GM21723 (cell line): ENCODE results near the gene CABCOCO1.

Experiments
- ATAC-seq: cut with Tn5 transposase; IDR thresholded peaks from one replicate; pipeline ENCODE4 v1.9.1; 2021; ENCODE audit warnings: mild to moderate bottlenecking, moderate library complexity; ENCODE audit not compliant: unreplicated experiment

Gene CABCOCO1

DNA sequence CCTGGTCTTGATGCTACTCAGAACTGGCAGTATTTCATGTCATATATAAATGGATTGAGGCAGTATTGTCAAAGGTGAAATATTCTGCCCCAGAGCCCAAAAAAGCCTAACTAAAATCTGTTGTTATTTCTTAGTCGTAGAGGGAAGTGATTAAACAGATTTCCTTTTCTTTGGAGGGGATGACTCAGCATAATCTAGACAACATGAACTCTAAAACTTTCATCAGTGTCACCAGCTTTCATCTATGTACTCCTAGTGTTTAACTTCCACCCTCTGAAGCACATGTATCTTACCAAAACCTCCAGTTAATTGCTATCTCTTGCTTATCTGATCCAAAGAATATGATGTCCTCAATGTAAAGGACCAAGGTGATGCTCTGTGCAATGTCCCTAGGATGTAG lies 141.7 kb downstream of the CABCOCO1 start:
- ATAC-seq, result no peak

DNA sequence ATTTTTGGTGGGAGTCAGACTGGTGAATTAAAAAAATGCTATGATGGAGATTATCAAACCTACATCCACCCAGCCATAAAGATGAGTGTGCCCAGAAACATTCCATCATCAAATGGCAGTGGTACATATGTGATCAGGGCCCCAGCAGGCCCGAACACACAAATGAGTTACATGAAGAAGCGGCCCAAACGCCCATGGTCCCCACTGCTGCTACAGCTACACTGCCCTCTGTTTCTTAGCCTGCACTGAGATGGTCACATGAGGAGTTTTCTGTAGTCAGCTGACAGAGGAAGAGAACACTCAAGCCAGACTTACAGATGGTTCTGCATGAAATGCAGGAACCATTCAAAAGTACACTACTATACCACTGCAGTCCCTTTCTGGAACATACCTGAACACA lies 142.4 kb downstream of the CABCOCO1 start:
- no peak for ATAC-seq

DNA sequence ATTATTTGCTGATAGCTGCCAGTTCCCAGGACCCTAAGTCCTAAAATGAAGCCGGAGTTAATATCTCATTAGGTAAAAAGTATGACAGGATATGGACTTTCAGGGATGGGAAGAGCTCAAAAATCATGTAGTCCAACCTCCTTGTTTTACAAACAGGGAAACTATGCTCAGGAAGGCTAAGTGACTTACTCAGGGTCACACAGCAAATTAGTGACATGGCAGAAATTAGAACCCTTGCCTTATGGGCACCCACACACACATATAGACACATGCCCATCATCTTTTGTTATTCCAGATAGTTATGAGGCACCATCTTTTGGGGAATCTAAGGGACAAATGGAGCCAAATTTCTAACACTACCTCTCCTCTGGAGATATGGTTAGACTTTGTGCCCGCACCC lies 147.5 kb downstream of the CABCOCO1 start:
- ATAC-seq, result no peak

DNA sequence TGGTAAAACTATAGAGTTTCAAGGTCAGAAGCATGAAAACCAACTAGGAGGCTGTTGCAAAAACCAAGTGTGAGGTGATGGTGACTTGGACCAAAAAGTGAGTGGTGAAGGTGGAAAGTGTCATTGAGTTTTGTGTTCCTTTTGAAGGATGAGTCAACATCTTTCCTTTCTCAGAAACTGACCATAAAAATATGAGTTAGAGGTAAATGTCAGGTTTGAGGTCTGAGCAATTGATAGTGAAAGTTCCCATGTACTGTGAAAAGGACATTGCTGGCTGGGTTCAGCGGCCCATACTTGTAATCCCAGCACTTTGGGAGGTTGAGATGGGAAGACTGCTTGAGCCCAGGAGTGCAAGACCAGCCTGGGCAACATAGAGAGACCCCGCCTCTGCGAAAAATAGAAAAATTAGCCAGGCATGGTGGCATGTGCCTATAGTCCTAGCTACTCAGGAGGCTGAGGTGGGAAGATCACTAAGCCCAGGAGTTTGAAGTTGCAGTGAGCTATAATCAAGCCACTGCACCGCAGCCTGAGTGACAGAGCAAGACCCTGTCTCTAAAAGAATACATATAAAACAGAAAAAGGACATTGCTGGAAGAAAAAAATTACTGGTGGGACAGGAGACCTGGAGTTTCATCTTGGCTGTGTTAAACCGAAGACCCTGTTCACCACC lies 149.5 kb downstream of the CABCOCO1 start:
- ATAC-seq, result no peak

DNA sequence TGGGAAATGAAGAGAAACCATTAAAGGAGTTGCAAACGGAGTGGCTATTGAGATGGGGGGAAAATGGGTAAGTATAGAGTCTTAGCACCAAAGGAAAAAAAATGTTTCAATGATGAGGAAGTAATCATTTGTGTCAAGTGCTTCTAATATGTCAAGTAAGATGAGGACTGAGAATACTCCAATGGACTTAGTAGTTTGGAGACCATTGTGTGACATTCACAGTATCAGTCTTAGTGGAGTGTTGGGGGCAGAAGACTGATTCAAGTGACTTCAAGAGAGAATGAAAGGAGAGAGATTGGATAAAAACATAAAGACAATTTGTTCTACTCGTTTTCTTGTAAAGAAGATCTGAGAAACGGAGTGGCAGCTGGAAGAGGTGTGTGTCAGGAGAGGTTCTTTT lies 150.2 kb downstream of the CABCOCO1 start:
- ATAC-seq, result no peak

DNA sequence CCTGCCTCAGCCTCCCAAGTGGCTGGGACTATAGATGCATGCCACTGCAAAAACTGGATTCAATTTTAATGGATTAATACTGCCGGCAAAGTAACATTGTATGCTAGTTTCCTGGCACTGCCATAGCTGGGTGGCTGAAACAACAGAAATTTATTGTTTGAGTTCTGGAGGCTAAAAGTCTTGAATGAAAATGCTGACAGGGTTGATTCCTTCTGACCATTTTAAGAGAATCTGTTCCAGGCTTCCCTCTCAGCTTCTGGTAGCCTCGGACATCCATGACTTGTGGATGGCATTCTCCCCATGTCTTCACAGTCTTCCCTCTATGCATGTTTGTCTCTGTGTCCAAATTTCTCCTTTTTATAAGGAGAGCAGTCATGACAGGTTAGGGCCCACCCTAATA lies 151.4 kb downstream of the CABCOCO1 start:
- ATAC-seq, result no peak

DNA sequence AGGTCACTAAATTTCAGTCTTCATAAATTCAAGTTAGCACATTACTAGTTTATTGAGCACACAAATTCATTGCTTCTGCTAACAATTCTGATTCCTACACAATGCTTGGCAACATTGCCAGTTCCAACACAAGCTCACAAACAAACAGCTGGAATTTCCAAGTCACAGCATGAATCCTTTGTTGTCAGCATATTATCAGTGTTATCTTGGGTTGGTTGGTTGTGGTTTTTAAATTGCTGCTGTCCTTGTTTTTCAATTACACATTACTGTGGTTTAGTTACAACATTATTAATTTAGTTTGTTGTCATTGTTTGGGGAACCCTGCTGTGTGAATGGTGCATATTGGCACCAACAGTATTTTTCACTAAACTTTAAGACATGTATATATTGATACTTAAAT lies 152.8 kb downstream of the CABCOCO1 start:
- ATAC-seq, result no peak
